Astrocyte of the spinal cord (primary cell): ENCODE results near the gene PAPOLG.

Source experiments
- DNase-seq: peaks from one replicate; pipeline ENCODE4 v3.0.0; 2011; ENCODE audit warnings: low read depth, low spot score
- H3K4me3 ChIP-seq: 2 replicates; pipeline ENCODE4 v1.5.1; 2011; ENCODE audit warnings: low read depth, mild to moderate bottlenecking, low read length, moderate library complexity
- in situ Hi-C: cut with HindIII; loops from 2 replicates; pipeline ENCODE4 v1.10.0; 2017; ENCODE audit warnings: low sequenced_read_pairs
- TF ChIP-seq, protein P1 (sequence below): IDR thresholded peaks from 2 replicates; pipeline ENCODE4 v1.5.1; 2012; ENCODE audit warnings: low read depth, mild to moderate bottlenecking, low read length, inconsistent platforms

The PAPOLG gene

DNA sequence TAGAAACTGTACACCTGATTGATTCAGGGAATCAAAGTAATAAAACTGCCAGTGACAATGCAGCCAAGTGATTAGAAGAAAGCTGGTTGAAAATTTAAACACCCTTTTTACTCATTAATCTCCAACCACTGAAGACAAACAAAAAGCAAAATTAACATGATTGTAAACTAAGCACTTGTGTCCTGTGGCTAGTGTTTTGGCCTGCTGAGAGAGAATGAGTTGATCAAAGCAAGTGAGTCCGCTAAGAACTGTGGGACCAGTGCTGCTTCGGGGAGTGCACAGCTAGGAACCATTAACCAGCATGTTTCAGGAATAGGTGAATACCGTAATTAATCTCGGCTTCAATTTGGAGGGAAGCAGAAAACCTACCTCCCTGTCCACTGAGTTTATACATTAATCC is 13.6 kb upstream of the PAPOLG start:
- TF ChIP-seq, protein P1, sequence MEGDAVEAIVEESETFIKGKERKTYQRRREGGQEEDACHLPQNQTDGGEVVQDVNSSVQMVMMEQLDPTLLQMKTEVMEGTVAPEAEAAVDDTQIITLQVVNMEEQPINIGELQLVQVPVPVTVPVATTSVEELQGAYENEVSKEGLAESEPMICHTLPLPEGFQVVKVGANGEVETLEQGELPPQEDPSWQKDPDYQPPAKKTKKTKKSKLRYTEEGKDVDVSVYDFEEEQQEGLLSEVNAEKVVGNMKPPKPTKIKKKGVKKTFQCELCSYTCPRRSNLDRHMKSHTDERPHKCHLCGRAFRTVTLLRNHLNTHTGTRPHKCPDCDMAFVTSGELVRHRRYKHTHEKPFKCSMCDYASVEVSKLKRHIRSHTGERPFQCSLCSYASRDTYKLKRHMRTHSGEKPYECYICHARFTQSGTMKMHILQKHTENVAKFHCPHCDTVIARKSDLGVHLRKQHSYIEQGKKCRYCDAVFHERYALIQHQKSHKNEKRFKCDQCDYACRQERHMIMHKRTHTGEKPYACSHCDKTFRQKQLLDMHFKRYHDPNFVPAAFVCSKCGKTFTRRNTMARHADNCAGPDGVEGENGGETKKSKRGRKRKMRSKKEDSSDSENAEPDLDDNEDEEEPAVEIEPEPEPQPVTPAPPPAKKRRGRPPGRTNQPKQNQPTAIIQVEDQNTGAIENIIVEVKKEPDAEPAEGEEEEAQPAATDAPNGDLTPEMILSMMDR: no peak
- in situ Hi-C loops: no loop called here
- no peak for DNase-seq
- no peak overlapping the region for H3K4me3 ChIP-seq

DNA sequence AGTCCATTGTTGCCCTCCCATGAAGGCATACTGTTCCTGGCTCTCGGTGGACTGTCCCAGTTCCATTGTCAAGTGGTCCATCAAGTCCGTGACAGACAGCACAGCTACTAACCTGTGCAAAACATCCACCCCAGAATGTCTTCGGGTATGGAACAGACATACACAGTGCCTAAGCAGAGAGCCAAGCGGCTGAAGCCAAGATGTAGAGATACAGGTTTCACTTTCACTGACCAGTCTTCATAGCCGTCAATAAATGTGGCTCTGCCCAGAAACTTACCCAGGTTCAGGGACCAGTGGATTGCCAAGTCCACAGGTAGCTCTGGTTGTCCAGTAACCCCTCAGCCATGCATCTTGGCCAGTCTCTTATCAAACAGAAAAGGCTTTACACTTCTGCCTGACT is 10.7 kb upstream of the PAPOLG start:
- no peak overlapping the region for H3K4me3 ChIP-seq
- no peak for DNase-seq
- in situ Hi-C loops: no loop called here
- TF ChIP-seq, protein P1: no peak

DNA sequence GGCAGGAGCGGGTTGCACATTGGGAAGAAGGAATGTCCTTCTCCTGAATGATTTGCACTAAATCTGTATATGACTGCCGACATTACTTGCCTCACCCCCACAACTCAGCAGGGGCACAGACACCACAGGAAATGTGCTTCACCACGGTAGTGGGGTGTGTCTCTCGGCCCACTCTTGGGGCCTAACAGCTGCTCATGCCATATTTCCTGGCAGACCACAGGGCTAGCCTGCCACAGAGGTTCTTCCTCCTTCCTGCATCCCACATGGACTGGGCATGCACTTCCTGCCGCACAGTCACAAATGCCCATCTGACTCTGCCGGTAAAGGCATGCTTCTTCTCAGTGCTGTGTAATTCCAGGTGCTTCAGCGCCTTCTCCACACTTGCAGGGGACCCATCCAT is 10.3 kb upstream of the PAPOLG start:
- no peak for DNase-seq
- in situ Hi-C loops: no loop called here
- H3K4me3 ChIP-seq: no peak overlapping the region
- TF ChIP-seq, protein P1: no peak

- DNase-seq: no peak
- TF ChIP-seq, protein P1: no peak
- in situ Hi-C loops: no loop called here
- no peak overlapping the region for H3K4me3 ChIP-seq
These were observed 9.8 kb upstream of the PAPOLG start for GRCh38 chr2:60746318-60746717.

GRCh38 chr2:60759654-60760053 is 3.6 kb downstream of the PAPOLG start:
- TF ChIP-seq, protein P1: no peak
- in situ Hi-C loops: no loop called here

GRCh38 chr2:60764736-60765534 is 8.9 kb downstream of the PAPOLG start:
- DNase-seq: no peak
- in situ Hi-C loops: no loop called here
- H3K4me3 ChIP-seq: no peak overlapping the region
- TF ChIP-seq, protein P1: no peak

More at GRCh38 chr2:60759654-60760053, 3.6 kb downstream of the PAPOLG start:
- DNase-seq: no peak
- H3K4me3 ChIP-seq: no peak overlapping the region
